ENCODE results near the gene GAMT. TPM values are rescaled to one million over a fixed set of nuclear protein-coding genes. Genes with fewer than 3 reads are reported as not detected.

GAMT gene
- total and polyA plus RNA-seq, 4 donors = 7.9 to 40.2 (median 18.6) TPM

GRCh38 chr19:1393841-1394240 lies 7.5 kb downstream of the GAMT start:
- intact Hi-C loops (cut with DNase I) = no loop called here
- no peak for ATAC-seq (ENCODE audit: low FRiP score)
- Histone ChIP-seq H3K4me1 (ENCODE audit: control insufficient read depth in 1 of 2, insufficient read depth in 2 of 2, low read length in 2 of 2) (no peaks in the 10 kb centered on the region), H3K9me3 (ENCODE audit: control insufficient read depth, low read length) (no peaks in the 10 kb centered on the region), H3K27me3 (ENCODE audit: control insufficient read depth in 1 of 2, insufficient read depth in 2 of 2, low read length in 1 of 2) (no peaks in the 10 kb centered on the region), H3K36me3 (ENCODE audit: control insufficient read depth in 1 of 2, insufficient read depth in 2 of 2, low read length in 1 of 2) (peaks cover 3% of the 10 kb centered on the region in 2 donors), H3K27ac (ENCODE audit: low read depth in 1 of 2, low read length in 2 of 2) (no peak overlapping the region), H3K4me3 (ENCODE audit: low read length in 2 of 2) (no peak overlapping the region)
- 87 to 89% methylated on average over 17 of the region's 17 CpGs for WGBS, 2 donors
- no peak for DNase-seq

DNA sequence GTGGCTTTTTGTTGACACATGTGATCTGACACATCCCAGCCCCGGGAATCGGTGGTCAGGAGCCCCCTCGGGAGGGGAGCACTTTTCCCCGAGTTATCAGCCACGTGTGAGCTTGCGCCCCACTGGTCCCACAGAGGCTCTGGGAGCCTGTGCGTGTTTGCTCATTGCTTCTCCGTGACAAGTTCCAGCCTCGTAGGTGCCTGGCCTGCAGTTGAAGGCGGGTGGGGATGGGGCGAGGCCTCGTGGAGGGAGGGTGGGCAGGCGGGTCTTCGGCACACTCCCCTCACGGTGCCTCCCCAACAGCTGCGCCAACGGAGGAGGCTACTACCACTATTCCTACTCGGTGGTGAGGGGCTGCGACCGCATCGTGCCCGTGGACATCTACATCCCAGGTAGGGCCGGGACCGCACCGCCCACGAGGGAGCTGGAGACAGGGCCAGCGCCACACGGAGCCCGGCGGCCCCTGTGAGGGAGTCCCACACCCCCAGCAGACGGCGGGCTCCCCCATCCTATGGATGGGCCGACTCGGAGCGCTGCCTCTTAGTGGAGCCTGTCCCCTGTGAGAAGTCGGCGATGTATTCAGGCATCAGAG lies 8.3 kb downstream of the GAMT start:
- WGBS, 2 donors = 93% methylated on average over 36 to 37 of the region's 37 CpGs
- DNase-seq (no peak), ATAC-seq (ENCODE audit: low FRiP score) (no peak)
- Histone ChIP-seq H3K4me1 (ENCODE audit: control insufficient read depth in 1 of 2, insufficient read depth in 2 of 2, low read length in 2 of 2) (no peaks in the 10 kb centered on the region), H3K9me3 (ENCODE audit: control insufficient read depth, low read length) (no peaks in the 10 kb centered on the region), H3K36me3 (ENCODE audit: control insufficient read depth in 1 of 2, insufficient read depth in 2 of 2, low read length in 1 of 2) (peaks cover 3 to 4% of the 10 kb centered on the region in 2 donors), H3K27me3 (ENCODE audit: control insufficient read depth in 1 of 2, insufficient read depth in 2 of 2, low read length in 1 of 2) (no peaks in the 10 kb centered on the region), H3K27ac (ENCODE audit: low read depth in 1 of 2, low read length in 2 of 2) (no peak overlapping the region), H3K4me3 (ENCODE audit: low read length in 2 of 2) (no peak overlapping the region)
- intact Hi-C loops (cut with DNase I) = no loop called here

DNA sequence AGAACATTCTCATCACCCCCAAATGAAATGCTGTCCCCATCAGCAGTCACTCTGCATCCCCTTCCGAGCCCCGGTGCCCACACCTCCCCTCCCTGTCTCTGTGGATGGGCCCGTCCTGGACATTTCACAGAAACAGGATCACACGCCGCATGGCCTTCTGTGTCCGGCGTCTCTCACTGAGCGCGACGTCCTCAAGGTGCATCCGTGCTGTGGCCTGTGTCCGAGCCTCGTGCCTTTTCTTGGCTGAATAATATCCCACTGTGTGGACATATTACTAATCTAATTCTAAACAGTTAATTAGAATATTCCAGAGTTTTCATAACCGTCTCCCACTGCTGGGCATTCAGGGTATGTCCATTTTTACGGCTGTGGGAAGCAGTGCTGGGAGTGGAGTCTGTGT lies 8.9 kb downstream of the GAMT start:
- H3K27me3 ChIP-seq (ENCODE audit: control insufficient read depth in 1 of 2, insufficient read depth in 2 of 2, low read length in 1 of 2) = no peaks in the 10 kb centered on the region
- no peak for DNase-seq
- H3K4me3 ChIP-seq (ENCODE audit: low read length in 2 of 2) = no peak overlapping the region
- no peaks in the 10 kb centered on the region for H3K4me1 ChIP-seq (ENCODE audit: control insufficient read depth in 1 of 2, insufficient read depth in 2 of 2, low read length in 2 of 2)
- ATAC-seq (ENCODE audit: low FRiP score) = no peak
- H3K9me3 ChIP-seq (ENCODE audit: control insufficient read depth, low read length) = no peaks in the 10 kb centered on the region
- no peak overlapping the region for H3K27ac ChIP-seq (ENCODE audit: low read depth in 1 of 2, low read length in 2 of 2)
- WGBS, 2 donors = 92 to 94% methylated on average over 15 of the region's 15 CpGs
- intact Hi-C loops (cut with DNase I) = no loop called here
- H3K36me3 ChIP-seq (ENCODE audit: control insufficient read depth in 1 of 2, insufficient read depth in 2 of 2, low read length in 1 of 2) = peaks cover 3 to 4% of the 10 kb centered on the region in 2 donors

DNA sequence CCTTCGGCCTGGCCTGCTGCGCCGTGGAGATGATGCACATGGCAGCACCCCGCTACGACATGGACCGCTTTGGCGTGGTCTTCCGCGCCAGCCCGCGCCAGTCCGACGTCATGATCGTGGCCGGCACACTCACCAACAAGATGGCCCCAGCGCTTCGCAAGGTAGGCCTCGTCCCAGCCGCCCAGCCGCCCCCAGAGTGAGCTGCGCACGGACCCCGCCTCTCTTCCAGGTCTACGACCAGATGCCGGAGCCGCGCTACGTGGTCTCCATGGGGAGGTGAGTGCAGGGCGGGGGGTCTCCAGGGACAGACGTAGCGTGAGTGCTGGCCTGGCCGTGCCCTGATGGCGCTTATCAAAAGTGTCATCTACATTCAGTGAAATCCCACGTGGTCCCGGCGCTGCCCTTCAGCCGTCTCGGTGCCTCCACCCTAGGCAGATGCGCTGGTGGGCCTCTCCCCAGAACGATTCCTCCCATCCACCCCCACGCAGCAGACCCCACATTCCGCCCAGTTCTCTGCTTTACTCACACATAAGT lies 10.4 kb downstream of the GAMT start:
- DNase-seq = peak in 1 of 2 donors; percentile 74
- no peak for ATAC-seq (ENCODE audit: low FRiP score)
- Histone ChIP-seq H3K4me1 (ENCODE audit: control insufficient read depth in 1 of 2, insufficient read depth in 2 of 2, low read length in 2 of 2) (no peaks in the 10 kb centered on the region), H3K9me3 (ENCODE audit: control insufficient read depth, low read length) (no peaks in the 10 kb centered on the region), H3K27me3 (ENCODE audit: control insufficient read depth in 1 of 2, insufficient read depth in 2 of 2, low read length in 1 of 2) (no peaks in the 10 kb centered on the region), H3K36me3 (ENCODE audit: control insufficient read depth in 1 of 2, insufficient read depth in 2 of 2, low read length in 1 of 2) (peaks cover 3 to 4% of the 10 kb centered on the region in 2 donors), H3K4me3 (ENCODE audit: low read length in 2 of 2) (no peak overlapping the region), H3K27ac (ENCODE audit: low read depth in 1 of 2, low read length in 2 of 2) (no peak overlapping the region)
- intact Hi-C loops (cut with DNase I) = no loop called here
- WGBS, 2 donors = 93 to 95% methylated on average over 42 of the region's 42 CpGs

DNA sequence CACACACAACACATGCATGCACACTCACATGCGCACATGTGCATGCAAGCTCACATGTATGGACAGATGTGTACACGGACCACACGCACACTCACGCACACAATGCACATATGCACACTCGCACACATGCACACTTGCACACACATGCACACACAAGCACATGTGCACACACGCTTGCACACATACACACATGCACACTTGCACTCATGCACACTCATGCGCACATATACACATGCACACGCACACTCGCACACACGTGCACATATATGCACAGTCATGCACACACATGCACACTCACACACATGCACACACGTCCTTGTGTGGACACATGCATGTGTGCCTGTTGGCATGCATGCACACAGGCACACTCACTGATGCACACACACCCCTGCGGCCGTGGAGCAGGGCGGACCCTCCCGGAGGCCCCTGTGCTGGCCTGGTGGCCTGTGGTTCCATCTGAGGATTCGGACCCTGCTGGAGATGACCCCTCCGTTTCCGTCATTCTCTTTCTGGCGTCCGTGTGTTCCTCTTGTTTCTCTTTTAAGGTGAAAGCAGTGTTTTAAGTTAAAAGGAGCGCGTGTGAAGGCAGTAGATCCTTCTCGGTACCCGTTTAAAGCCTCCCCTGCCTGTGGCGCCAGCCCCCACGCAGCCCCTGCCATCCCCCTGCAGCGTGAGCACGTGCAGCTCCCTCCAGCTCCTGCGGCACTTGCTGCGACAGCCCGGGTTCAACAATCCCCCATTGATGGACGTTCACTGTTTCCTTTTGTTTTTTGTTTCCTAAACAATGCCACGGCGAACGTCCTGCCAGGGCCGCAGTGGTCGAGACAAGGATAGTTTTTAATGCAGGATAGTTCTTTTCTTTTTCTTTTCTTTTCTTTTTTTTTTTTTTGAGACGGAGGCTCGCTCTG lies 12.1 kb downstream of the GAMT start:
- DNase-seq = no peak
- Histone ChIP-seq H3K4me1 (ENCODE audit: control insufficient read depth in 1 of 2, insufficient read depth in 2 of 2, low read length in 2 of 2) (peaks cover 0 to 3% of the 10 kb centered on the region in 2 donors), H3K27ac (ENCODE audit: low read depth in 1 of 2, low read length in 2 of 2) (no peak overlapping the region), H3K27me3 (ENCODE audit: control insufficient read depth in 1 of 2, insufficient read depth in 2 of 2, low read length in 1 of 2) (no peaks in the 10 kb centered on the region), H3K36me3 (ENCODE audit: control insufficient read depth in 1 of 2, insufficient read depth in 2 of 2, low read length in 1 of 2) (peaks cover 3 to 4% of the 10 kb centered on the region in 2 donors), H3K4me3 (ENCODE audit: low read length in 2 of 2) (no peak overlapping the region), H3K9me3 (ENCODE audit: control insufficient read depth, low read length) (no peaks in the 10 kb centered on the region)
- 90 to 91% methylated on average over 39 of the region's 39 CpGs for WGBS, 2 donors
- ATAC-seq (ENCODE audit: low FRiP score) = no peak
- intact Hi-C loops (cut with DNase I) = no loop called here

DNA sequence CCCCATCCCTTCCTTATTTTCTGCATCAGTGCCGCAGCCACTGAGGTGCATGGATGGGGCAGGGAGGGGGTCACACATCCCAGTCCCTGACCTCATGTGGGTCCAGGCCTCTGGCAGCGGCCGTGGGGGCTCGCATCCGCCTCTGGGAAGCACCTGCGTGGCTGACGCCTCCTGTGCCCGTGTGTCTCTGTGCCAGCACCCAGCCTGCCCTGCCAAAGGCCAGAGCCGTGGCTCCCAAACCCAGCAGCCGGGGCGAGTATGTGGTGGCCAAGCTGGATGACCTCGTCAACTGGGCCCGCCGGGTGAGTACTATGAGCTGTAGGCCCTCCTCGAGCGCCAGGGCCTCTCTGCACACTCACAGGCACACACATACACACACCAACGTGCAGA lies 12.7 kb downstream of the GAMT start:
- H3K27me3 ChIP-seq (ENCODE audit: control insufficient read depth in 1 of 2, insufficient read depth in 2 of 2, low read length in 1 of 2) = no peaks in the 10 kb centered on the region
- WGBS, 2 donors = 88 to 91% methylated on average over 16 to 17 of the region's 17 CpGs
- peak in 1 of 2 donors; percentile 69 for DNase-seq
- intact Hi-C loops (cut with DNase I) = no loop called here
- no peak for ATAC-seq (ENCODE audit: low FRiP score)
- H3K4me1 ChIP-seq (ENCODE audit: control insufficient read depth in 1 of 2, insufficient read depth in 2 of 2, low read length in 2 of 2) = peaks cover 0 to 3% of the 10 kb centered on the region in 2 donors
- no peaks in the 10 kb centered on the region for H3K9me3 ChIP-seq (ENCODE audit: control insufficient read depth, low read length)
- H3K27ac ChIP-seq (ENCODE audit: low read depth in 1 of 2, low read length in 2 of 2) = no peak overlapping the region
- no peak overlapping the region for H3K4me3 ChIP-seq (ENCODE audit: low read length in 2 of 2)
- H3K36me3 ChIP-seq (ENCODE audit: control insufficient read depth in 1 of 2, insufficient read depth in 2 of 2, low read length in 1 of 2) = peaks cover 3 to 4% of the 10 kb centered on the region in 2 donors

DNA sequence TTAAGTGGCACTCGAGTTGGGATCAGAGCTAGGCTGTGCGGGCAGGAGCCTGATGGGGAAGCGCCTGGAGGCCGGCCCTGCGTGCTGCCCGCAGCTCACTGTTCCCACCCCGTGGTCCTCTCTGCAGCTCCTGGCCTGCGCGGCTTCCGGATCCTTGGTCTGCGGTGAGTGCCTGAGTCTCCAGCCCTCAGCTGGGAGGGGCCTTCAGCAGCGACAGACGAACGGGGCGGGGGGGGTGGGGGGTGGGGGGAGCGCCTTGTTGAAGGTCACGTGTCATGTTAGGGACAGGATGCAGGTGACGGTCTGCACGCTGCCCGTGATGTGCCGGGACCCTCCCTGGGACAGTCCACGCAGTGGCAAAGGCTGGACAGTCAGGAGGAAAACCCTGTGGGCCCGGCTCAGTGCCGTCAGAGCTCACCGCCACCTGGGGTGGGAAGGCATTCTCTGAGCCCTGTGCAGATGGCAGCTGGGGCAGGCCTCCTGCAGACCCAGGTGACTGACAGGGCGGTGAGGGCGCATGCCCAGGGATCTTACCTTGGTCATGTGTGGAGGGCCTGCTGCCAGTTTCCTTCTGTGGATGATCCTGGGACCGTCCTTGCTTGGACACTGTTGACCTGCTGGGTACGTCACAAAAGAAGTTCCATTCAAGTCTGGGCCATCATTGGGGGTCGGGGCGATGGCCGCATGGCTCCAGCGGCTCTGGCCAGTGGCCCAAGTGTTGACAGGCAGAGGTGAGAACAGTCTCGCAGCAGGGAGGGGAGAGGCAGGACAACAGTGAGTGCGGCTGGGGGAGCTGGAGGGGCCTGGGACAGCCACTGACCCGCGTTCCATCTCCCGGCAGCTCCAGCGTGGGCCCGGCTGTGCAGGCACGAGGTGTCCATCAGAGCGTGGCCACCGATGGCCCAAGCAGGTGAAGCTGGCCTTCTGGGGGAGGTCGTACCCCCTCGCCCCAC lies 13.4 kb downstream of the GAMT start:
- 85 to 87% methylated on average over 44 to 45 of the region's 45 CpGs for WGBS, 2 donors
- peaks cover 0 to 3% of the 10 kb centered on the region in 2 donors for H3K4me1 ChIP-seq (ENCODE audit: control insufficient read depth in 1 of 2, insufficient read depth in 2 of 2, low read length in 2 of 2)

GRCh38 chr19:1386945-1387683 lies 14.2 kb downstream of the GAMT start:
- WGBS, 2 donors = 90% methylated on average over 39 of the region's 39 CpGs
- Histone ChIP-seq H3K4me3 (ENCODE audit: low read length in 2 of 2) (no peak overlapping the region), H3K4me1 (ENCODE audit: control insufficient read depth in 1 of 2, insufficient read depth in 2 of 2, low read length in 2 of 2) (peaks cover 0 to 3% of the 10 kb centered on the region in 2 donors), H3K9me3 (ENCODE audit: control insufficient read depth, low read length) (no peaks in the 10 kb centered on the region), H3K36me3 (ENCODE audit: control insufficient read depth in 1 of 2, insufficient read depth in 2 of 2, low read length in 1 of 2) (peaks cover 3 to 4% of the 10 kb centered on the region in 2 donors), H3K27ac (ENCODE audit: low read depth in 1 of 2, low read length in 2 of 2) (no peak overlapping the region), H3K27me3 (ENCODE audit: control insufficient read depth in 1 of 2, insufficient read depth in 2 of 2, low read length in 1 of 2) (no peaks in the 10 kb centered on the region)
- DNase-seq = no peak
- no peak for ATAC-seq (ENCODE audit: low FRiP score)
- intact Hi-C loops (cut with DNase I) = no loop called here

More for the DNA sequence above, 13.4 kb downstream of the GAMT start:
- DNase-seq = no peak
- ATAC-seq (ENCODE audit: low FRiP score) = no peak
- H3K9me3 ChIP-seq (ENCODE audit: control insufficient read depth, low read length) = no peaks in the 10 kb centered on the region
- H3K36me3 ChIP-seq (ENCODE audit: control insufficient read depth in 1 of 2, insufficient read depth in 2 of 2, low read length in 1 of 2) = peaks cover 3 to 4% of the 10 kb centered on the region in 2 donors
- no peak overlapping the region for H3K4me3 ChIP-seq (ENCODE audit: low read length in 2 of 2)
- no peak overlapping the region for H3K27ac ChIP-seq (ENCODE audit: low read depth in 1 of 2, low read length in 2 of 2)
- intact Hi-C loops (cut with DNase I) = no loop called here
- no peaks in the 10 kb centered on the region for H3K27me3 ChIP-seq (ENCODE audit: control insufficient read depth in 1 of 2, insufficient read depth in 2 of 2, low read length in 1 of 2)

All from aorta (tissue), 5 donors.